Upper lobe of left lung (tissue), 6 donors: ENCODE measurements around the gene PLD4. TPM values are rescaled to one million over a fixed set of nuclear protein-coding genes. Genes with fewer than 3 reads are reported as not detected.

Experiments
- ATAC-seq, 2 donors: fragments of 200-7000 bp; cut with Tn5 transposase; one replicate each; pipeline ENCODE4 v1.9.1; 2022; ENCODE audit warnings: mild to moderate bottlenecking in 2 of 2, moderate library complexity in 2 of 2; ENCODE audit not compliant: low FRiP score in 2 of 2
- DNase-seq, 2 donors: peaks; one replicate each; pipeline ENCODE4 v3.0.0-alpha.2; 2019 to 2020
- H3K27ac ChIP-seq, 4 donors: fragments of 200-600 bp; sonication (generic); one replicate each; pipeline ENCODE4 v1.5.1; 2016 to 2019
- H3K27me3 ChIP-seq, 4 donors: fragments of 200-600 bp; sonication (generic); one replicate each; pipeline ENCODE4 v1.5.1; 2017 to 2019
- H3K36me3 ChIP-seq, 4 donors: fragments of 200-600 bp; sonication (generic); one replicate each; pipeline ENCODE4 v1.5.1; 2016 to 2019
- H3K4me1 ChIP-seq, 4 donors: fragments of 200-600 bp; sonication (generic); one replicate each; pipeline ENCODE4 v1.5.1; 2018 to 2019
- H3K4me3 ChIP-seq, 4 donors: fragments of 200-600 bp; sonication (generic); one replicate each; pipeline ENCODE4 v1.5.1; 2017 to 2019; ENCODE audit warnings: mild to moderate bottlenecking in 2 of 4, moderate library complexity in 1 of 4
- H3K9me3 ChIP-seq, 4 donors: fragments of 200-600 bp; sonication (generic); one replicate each; pipeline ENCODE4 v1.5.1; 2018 to 2019
- CTCF ChIP-seq, 6 experiments: fragments of 450-650 bp in 4 of 6; fragments of 200-600 bp in 2 of 6; sonication (generic) in 2 of 6; IDR thresholded peaks; one replicate each; pipeline ENCODE4 v1.5.1; 2016 to 2019; ENCODE audit warnings: antibody characterized with exemption in 6 of 6
- EP300 ChIP-seq, 4 donors: sonication (generic); formaldehyde crosslinking; IDR thresholded peaks; one replicate each; pipeline ENCODE4 v1.5.1; 2017; ENCODE audit warnings: antibody characterized with exemption in 4 of 4, control low read depth in 2 of 4
- POLR2A ChIP-seq, 4 donors: fragments of 450-650 bp; IDR thresholded peaks; one replicate each; pipeline ENCODE4 v1.5.1; 2016 to 2017; ENCODE audit warnings: antibody characterized with exemption in 4 of 4, mild to moderate bottlenecking in 2 of 4
- POLR2AphosphoS5 ChIP-seq, 2 donors: sonication (generic); formaldehyde crosslinking; IDR thresholded peaks; one replicate each; pipeline ENCODE4 v1.5.1; 2017; ENCODE audit warnings: antibody characterized with exemption in 2 of 2
- WGBS, 2 donors: methylation state at CpG; one replicate each; pipeline ENCODE4 v1.1.5; 2017 to 2018; 5-methylcytosine and 5-hydroxymethylcytosine counted together
- total RNA-seq, 6 donors: library from RNA; depleted of rRNA in 4 of 6; stranded (reverse); fragments of >200 nt in 4 of 6; gene quantifications; one replicate each; pipeline versions ENCODE4 v1.1.0 to v1.2.1, GENCODE V29; 2016 to 2021
- donor health status: DM: no; HTN: no; CAD: no; lungs with moderate emphysema.
- donor health status: DM: no; HTN: yes; CAD: no; lungs with severe emphysema.

The PLD4 gene
- total RNA-seq, 6 donors from 2014 or later, result under 0.01 to 6.1 (median 2.5) TPM; not detected in 3

GRCh38 chr14:104897330-104898194 is 27.1 kb upstream of the PLD4 start:
- no peak overlapping the region for H3K27ac ChIP-seq
- no peaks in the 10 kb centered on the region for H3K9me3 ChIP-seq
- DNase-seq (peak in 1 of 2 donors; percentile 69), ATAC-seq (no peak)
- TF ChIP-seq POLR2A (IDR thresholded peaks at IDR 0.05) (no peak), EP300 (IDR thresholded peaks at IDR 0.05) (no peak), CTCF (IDR thresholded peaks at IDR 0.05) (no peak), POLR2AphosphoS5 (IDR thresholded peaks at IDR 0.05) (no peak)
- peaks cover 0 to 3% (median 1%) of the 10 kb centered on the region in 4 donors for H3K36me3 ChIP-seq
- 89 to 92% methylated on average over 14 to 30 of the region's 37 CpGs for WGBS, 2 donors
- H3K4me1 ChIP-seq, result peaks cover 0 to 18% (median 15%) of the 10 kb centered on the region in 4 donors
- H3K27me3 ChIP-seq, result no peaks in the 10 kb centered on the region
- no peak overlapping the region for H3K4me3 ChIP-seq

- H3K36me3 ChIP-seq, result peaks cover 0 to 3% (median 1%) of the 10 kb centered on the region in 4 donors
- peaks cover 0 to 18% (median 15%) of the 10 kb centered on the region in 4 donors for H3K4me1 ChIP-seq
- no peaks in the 10 kb centered on the region for H3K27me3 ChIP-seq
- H3K4me3 ChIP-seq, result no peak overlapping the region
- ATAC-seq, result no peak
- DNase-seq, result no peak
- TF ChIP-seq POLR2A (IDR thresholded peaks at IDR 0.05) (no peak), POLR2AphosphoS5 (IDR thresholded peaks at IDR 0.05) (no peak), EP300 (IDR thresholded peaks at IDR 0.05) (no peak), CTCF (IDR thresholded peaks at IDR 0.05) (no peak)
- no peak overlapping the region for H3K27ac ChIP-seq
- 88 to 99% methylated on average over 7 of the region's 7 CpGs for WGBS, 2 donors
- H3K9me3 ChIP-seq, result no peaks in the 10 kb centered on the region
Observed at GRCh38 chr14:104898195-104898558, 26.5 kb upstream of the PLD4 start.

- H3K36me3 ChIP-seq, result peaks cover 0 to 3% (median 0%) of the 10 kb centered on the region in 4 donors
- DNase-seq (peak in 1 of 2 donors; percentile 54), ATAC-seq (no peak)
- no peak overlapping the region for H3K4me3 ChIP-seq
- H3K9me3 ChIP-seq, result no peaks in the 10 kb centered on the region
- WGBS, 2 donors, result 71 to 82% methylated on average over 19 to 20 of the region's 24 CpGs
- H3K4me1 ChIP-seq, result peaks cover 0 to 18% (median 15%) of the 10 kb centered on the region in 4 donors
- no peak for TF ChIP-seq CTCF (IDR thresholded peaks at IDR 0.05)
- TF ChIP-seq EP300 (IDR thresholded peaks at IDR 0.05), result no peak
- no peak for TF ChIP-seq POLR2A (IDR thresholded peaks at IDR 0.05)
- TF ChIP-seq POLR2AphosphoS5 (IDR thresholded peaks at IDR 0.05), result no peak
- H3K27ac ChIP-seq, result no peak overlapping the region
- H3K27me3 ChIP-seq, result no peaks in the 10 kb centered on the region
Observed at GRCh38 chr14:104898870-104899510, 25.7 kb upstream of the PLD4 start.

GRCh38 chr14:104899781-104900180 is 24.9 kb upstream of the PLD4 start:
- Histone ChIP-seq H3K4me1 (peaks cover 0 to 18% (median 15%) of the 10 kb centered on the region in 4 donors), H3K27ac (no peak overlapping the region), H3K36me3 (no peaks in the 10 kb centered on the region), H3K9me3 (no peaks in the 10 kb centered on the region), H3K27me3 (no peaks in the 10 kb centered on the region), H3K4me3 (no peak overlapping the region)
- no peak for ATAC-seq
- WGBS, 2 donors, result 44 to 71% methylated on average over 2 of the region's 2 CpGs
- DNase-seq, result no peak
- no peak for TF ChIP-seq EP300 (IDR thresholded peaks at IDR 0.05)
- TF ChIP-seq POLR2A (IDR thresholded peaks at IDR 0.05), result no peak
- no peak for TF ChIP-seq POLR2AphosphoS5 (IDR thresholded peaks at IDR 0.05)
- TF ChIP-seq CTCF (IDR thresholded peaks at IDR 0.05), result no peak
